Measurements from ENCODE around the gene C2CD4C.

The C2CD4C gene

DNA sequence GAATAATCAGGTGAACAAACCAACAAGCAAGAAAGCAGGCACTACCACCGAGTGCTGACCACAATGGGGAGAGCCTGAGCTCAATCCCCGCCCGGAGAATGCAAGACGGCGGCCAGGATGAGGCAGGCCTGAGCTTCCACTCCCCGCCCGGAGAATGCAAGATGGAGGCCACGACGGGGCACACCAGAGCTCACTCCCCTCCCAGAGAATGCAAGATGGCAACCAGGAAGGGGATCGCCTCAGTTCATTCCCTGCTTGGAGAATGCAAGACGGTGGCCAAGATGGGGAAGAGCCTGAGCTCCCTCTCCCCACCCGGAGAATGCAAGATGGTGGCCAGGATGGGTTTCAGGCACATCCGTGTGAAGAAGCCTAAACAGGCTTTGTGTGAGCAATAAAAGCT is 39.7 kb downstream of the C2CD4C start:
- ChIA-PET CTCF (no interaction called here), POLR2A (no interaction called here)
- TF ChIP-seq NFRKB (IDR thresholded peaks at IDR 0.05): no peak
- TF ChIP-seq FOXA1 (IDR thresholded peaks at IDR 0.05): no peak
- TF ChIP-seq L3MBTL2 (conservative IDR thresholded peaks at IDR 0.05): no peak
- TF ChIP-seq FOXK2 (IDR thresholded peaks at IDR 0.05): no peak
- TF ChIP-seq ARNT (IDR thresholded peaks at IDR 0.05): no peak
- TF ChIP-seq TARDBP (IDR thresholded peaks at IDR 0.05): no peak
- TF ChIP-seq, protein P1, sequence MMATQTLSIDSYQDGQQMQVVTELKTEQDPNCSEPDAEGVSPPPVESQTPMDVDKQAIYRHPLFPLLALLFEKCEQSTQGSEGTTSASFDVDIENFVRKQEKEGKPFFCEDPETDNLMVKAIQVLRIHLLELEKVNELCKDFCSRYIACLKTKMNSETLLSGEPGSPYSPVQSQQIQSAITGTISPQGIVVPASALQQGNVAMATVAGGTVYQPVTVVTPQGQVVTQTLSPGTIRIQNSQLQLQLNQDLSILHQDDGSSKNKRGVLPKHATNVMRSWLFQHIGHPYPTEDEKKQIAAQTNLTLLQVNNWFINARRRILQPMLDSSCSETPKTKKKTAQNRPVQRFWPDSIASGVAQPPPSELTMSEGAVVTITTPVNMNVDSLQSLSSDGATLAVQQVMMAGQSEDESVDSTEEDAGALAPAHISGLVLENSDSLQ (IDR thresholded peaks at IDR 0.05): no peak
- no peak for TF ChIP-seq CTBP1 (IDR thresholded peaks at IDR 0.05; ENCODE audit: borderline replicate concordance)
- no peak for TF ChIP-seq LEF1 (IDR thresholded peaks at IDR 0.05; ENCODE audit: borderline replicate concordance)
- no peak for TF ChIP-seq ELF4 (IDR thresholded peaks at IDR 0.05)
- TF ChIP-seq SP1 (IDR thresholded peaks at IDR 0.05): no peak
- no peak for TF ChIP-seq FOXM1 (IDR thresholded peaks at IDR 0.05; ENCODE audit: borderline replicate concordance)
- TF ChIP-seq BHLHE40 (IDR thresholded peaks at IDR 0.05; ENCODE audit: borderline replicate concordance): no peak
- no peak for TF ChIP-seq SUZ12 (IDR thresholded peaks at IDR 0.05)
- TF ChIP-seq ZNF384 (IDR thresholded peaks at IDR 0.05): no peak
- no peak for TF ChIP-seq HDGF (IDR thresholded peaks at IDR 0.05; ENCODE audit: borderline replicate concordance)
- no peak for DNase-seq (ENCODE audit: extremely low spot score)

DNA sequence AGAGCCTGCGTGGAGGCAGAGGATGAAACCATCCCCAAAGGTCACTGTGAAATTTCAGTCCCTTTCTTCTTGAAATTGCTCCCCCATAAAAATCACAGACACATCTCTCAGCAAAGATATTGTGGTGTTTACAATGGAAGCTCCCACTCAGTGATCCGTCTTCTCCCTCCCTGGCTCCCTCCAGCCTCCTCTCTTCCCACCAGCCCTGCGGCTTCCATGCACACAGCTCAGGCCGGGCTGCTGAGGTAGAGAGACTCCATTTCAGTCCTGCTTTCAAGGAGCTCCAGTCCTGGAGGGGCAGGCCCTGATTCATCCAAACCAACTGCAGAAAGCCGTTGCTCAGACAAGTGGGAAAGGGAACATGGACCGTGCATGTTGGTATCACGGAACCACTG is 40.3 kb downstream of the C2CD4C start:
- no peak for DNase-seq (ENCODE audit: extremely low spot score)
- CTCF ChIA-PET: no interaction called here
- no peak for TF ChIP-seq ZNF384 (IDR thresholded peaks at IDR 0.05)
- TF ChIP-seq FOXA1 (IDR thresholded peaks at IDR 0.05): no peak
- TF ChIP-seq ELF4 (IDR thresholded peaks at IDR 0.05): no peak
- POLR2A ChIA-PET: no interaction called here

DNA sequence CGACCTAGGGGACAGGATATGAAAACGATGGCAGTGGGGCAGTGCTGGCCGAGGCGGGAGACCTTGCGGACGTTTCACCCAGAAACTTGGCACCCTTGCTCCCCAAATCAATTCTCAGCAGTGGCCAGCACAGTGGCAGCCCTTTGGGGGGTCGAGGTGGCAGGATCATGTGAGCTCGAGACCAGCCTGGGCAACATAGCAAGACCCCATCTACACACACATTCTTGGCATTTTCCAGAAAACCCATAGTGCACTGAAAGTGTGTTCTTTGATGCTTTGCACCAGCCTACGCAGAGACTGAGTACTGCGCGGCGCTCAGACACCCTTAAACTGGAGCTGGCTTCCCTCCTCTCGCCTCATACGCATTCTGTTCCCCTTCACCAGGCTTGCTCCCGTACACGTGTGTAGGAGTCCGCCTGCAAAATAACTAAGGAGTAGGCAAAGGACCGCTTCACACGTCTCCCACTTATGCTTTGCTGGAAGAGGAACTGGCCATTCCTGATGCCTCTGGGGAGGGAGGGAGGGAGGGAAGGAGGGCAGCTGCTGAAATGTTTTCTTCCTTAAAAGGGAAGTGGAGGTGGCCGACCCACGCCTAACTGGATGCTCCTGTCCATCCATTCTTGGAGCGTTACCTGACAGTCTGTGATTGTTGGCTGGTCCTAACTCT is 40.9 kb downstream of the C2CD4C start:
- CTCF ChIA-PET: no interaction called here
- POLR2A ChIA-PET: no interaction called here

DNA sequence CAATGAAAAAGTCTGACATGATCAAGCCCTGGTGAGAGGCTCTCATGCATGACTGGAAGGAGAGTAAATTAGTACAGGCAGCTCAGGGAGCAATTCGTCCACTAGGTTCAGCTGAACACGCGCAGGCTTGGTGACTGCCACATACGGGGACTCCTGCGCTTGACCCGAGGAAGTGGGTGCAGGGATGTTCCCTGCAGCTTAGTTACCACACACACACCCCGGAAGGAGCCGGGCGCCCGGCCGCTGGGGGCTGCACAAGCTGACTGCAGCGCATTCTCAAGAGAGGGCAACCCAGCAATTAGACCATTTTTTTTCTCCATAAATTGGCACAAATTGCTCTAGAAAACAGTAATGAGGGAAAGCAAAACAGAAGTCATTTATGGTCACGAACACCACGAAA is 41.4 kb downstream of the C2CD4C start:
- no peak for DNase-seq (ENCODE audit: extremely low spot score)
- TF ChIP-seq SUZ12 (IDR thresholded peaks at IDR 0.05) (no peak), TARDBP (IDR thresholded peaks at IDR 0.05) (no peak)
- ChIA-PET CTCF (no interaction called here), POLR2A (no interaction called here)

More for the DNA sequence above, 40.9 kb downstream of the C2CD4C start:
- DNase-seq (ENCODE audit: extremely low spot score): no peak
- TF ChIP-seq SP1 (IDR thresholded peaks at IDR 0.05): no peak
- no peak for TF ChIP-seq ELF4 (IDR thresholded peaks at IDR 0.05)
- no peak for TF ChIP-seq FOXM1 (IDR thresholded peaks at IDR 0.05; ENCODE audit: borderline replicate concordance)
- no peak for TF ChIP-seq NFRKB (IDR thresholded peaks at IDR 0.05)
- TF ChIP-seq TARDBP (IDR thresholded peaks at IDR 0.05): no peak
- TF ChIP-seq ARNT (IDR thresholded peaks at IDR 0.05): no peak
- no peak for TF ChIP-seq FOXA1 (IDR thresholded peaks at IDR 0.05)
- TF ChIP-seq LEF1 (IDR thresholded peaks at IDR 0.05; ENCODE audit: borderline replicate concordance): no peak
- no peak for TF ChIP-seq HDGF (IDR thresholded peaks at IDR 0.05; ENCODE audit: borderline replicate concordance)
- no peak for TF ChIP-seq L3MBTL2 (conservative IDR thresholded peaks at IDR 0.05)

DNA sequence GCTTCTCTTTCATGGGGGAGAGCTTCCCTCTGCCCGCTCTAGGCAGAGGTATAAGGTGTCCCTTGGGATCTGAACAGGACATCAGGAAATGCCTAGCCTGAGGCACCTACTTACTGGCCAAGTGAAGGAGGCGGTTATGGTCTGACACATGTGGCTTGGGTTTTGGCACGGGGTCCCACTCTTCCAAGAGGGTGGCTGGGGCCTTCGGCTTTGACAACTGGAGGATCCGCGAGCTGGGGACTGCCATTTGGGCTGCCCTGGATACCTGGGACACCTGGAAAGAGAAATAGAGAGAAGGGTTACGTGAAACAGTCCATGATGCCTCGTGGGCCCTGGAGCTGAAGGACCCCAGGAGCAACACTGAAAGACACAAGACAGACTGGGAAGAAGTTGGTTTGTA is 42.0 kb downstream of the C2CD4C start:
- TF ChIP-seq BHLHE40 (IDR thresholded peaks at IDR 0.05; ENCODE audit: borderline replicate concordance) (no peak), CTBP1 (IDR thresholded peaks at IDR 0.05; ENCODE audit: borderline replicate concordance) (no peak), TARDBP (IDR thresholded peaks at IDR 0.05) (no peak), FOXK2 (IDR thresholded peaks at IDR 0.05) (no peak), SP1 (IDR thresholded peaks at IDR 0.05) (no peak), ARNT (IDR thresholded peaks at IDR 0.05) (no peak), FOXM1 (IDR thresholded peaks at IDR 0.05; ENCODE audit: borderline replicate concordance) (no peak), NFRKB (IDR thresholded peaks at IDR 0.05) (no peak), ELF4 (IDR thresholded peaks at IDR 0.05) (no peak), HDGF (IDR thresholded peaks at IDR 0.05; ENCODE audit: borderline replicate concordance) (no peak), L3MBTL2 (conservative IDR thresholded peaks at IDR 0.05) (no peak), FOXA1 (IDR thresholded peaks at IDR 0.05) (no peak)
- TF ChIP-seq, protein P1 (IDR thresholded peaks at IDR 0.05): no peak
- CTCF ChIA-PET: no interaction called here
- POLR2A ChIA-PET: interaction anchor here (0.8 kb wide), 1 partner anchor 9 kb away, joined by 3 read pairs; a partner anchor contains a TSS
- DNase-seq (ENCODE audit: extremely low spot score): no peak

DNA sequence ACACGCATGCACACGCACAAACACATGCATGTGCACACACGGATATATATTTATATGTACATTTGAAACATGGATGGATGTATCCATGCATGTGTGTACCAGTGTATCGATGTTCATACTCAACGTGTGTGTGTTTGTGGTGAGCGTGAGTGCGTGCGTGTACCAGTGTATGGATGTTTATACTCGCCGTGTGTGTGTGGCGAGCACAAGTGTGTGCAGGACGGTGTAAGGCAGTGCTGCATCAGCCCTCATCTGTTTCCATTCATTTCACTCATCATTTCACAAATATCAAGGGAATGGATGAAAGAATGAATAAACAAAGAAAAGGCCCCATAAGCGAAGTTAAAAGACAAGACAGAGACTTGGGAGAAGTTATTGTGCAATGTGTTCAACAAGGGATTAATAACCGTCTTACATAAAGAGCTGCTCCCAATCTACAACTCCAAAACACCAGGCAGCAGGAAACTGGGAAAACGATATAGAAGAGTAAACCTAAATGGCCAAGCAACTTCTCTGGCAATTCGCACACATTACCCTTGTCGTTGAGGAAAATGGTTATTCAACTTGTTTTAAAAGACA is 42.7 kb downstream of the C2CD4C start:
- DNase-seq (ENCODE audit: extremely low spot score): no peak
- CTCF ChIA-PET: no interaction called here
- TF ChIP-seq LEF1 (IDR thresholded peaks at IDR 0.05; ENCODE audit: borderline replicate concordance) (no peak), NFRKB (IDR thresholded peaks at IDR 0.05) (no peak), ZNF384 (IDR thresholded peaks at IDR 0.05) (no peak), HDGF (IDR thresholded peaks at IDR 0.05; ENCODE audit: borderline replicate concordance) (no peak), FOXM1 (IDR thresholded peaks at IDR 0.05; ENCODE audit: borderline replicate concordance) (no peak), BHLHE40 (IDR thresholded peaks at IDR 0.05; ENCODE audit: borderline replicate concordance) (no peak), ELF4 (IDR thresholded peaks at IDR 0.05) (no peak), FOXK2 (IDR thresholded peaks at IDR 0.05) (no peak), SUZ12 (IDR thresholded peaks at IDR 0.05) (no peak), SP1 (IDR thresholded peaks at IDR 0.05) (no peak), CTBP1 (IDR thresholded peaks at IDR 0.05; ENCODE audit: borderline replicate concordance) (no peak), FOXA1 (IDR thresholded peaks at IDR 0.05) (no peak), L3MBTL2 (conservative IDR thresholded peaks at IDR 0.05) (no peak), TARDBP (IDR thresholded peaks at IDR 0.05) (no peak)
- TF ChIP-seq, protein P1 (IDR thresholded peaks at IDR 0.05): no peak
- POLR2A ChIA-PET: interaction anchor here (0.8 kb wide), 1 partner anchor 9 kb away, joined by 3 read pairs; a partner anchor contains a TSS

Data from HEK293T (cell line).